Panc1 (cell line): ENCODE measurements around the gene CITED4. TPM values are rescaled to one million over a fixed set of nuclear protein-coding genes. Genes with fewer than 3 reads are reported as not detected.

Source experiments
- ATAC-seq: fragments of 200-7000 bp; cut with Tn5 transposase; 2 replicates; pipeline ENCODE4 v1.9.1; 2020; ENCODE audit warnings: mild to moderate bottlenecking, moderate library complexity
- BruUV-seq: library from RNA; stranded (reverse); fragments of 400-500 nt; replicated peaks from 2 replicates; lab custom pipeline; 2021; lab: Mats Ljungman, UMichigan
- CTCF ChIA-PET: fragments of 300-600 bp; sonication (Branson Sonifier 250); formaldehyde crosslinking; loops from one replicate; lab custom pipeline; 2022; ENCODE audit warnings: antibody characterized with exemption; lab: Charles Lee
- POLR2A ChIA-PET: fragments of 300-600 bp; sonication (Branson Sonifier 250); formaldehyde crosslinking; loops from one replicate; lab custom pipeline; 2022; ENCODE audit warnings: antibody characterized with exemption; lab: Charles Lee
- DNase-seq: peaks from one replicate; pipeline ENCODE4 v3.0.0-alpha.2; 2010; ENCODE audit warnings: low read depth, low spot score
- H3K27ac ChIP-seq: 2 replicates; pipeline ENCODE4 v1.5.1; 2011; ENCODE audit warnings: mild to moderate bottlenecking, low read length, inconsistent platforms
- H3K27me3 ChIP-seq: fragments of 200-500 bp; sonication (Bioruptor generic); 2 replicates; pipeline ENCODE4 v1.6.0; 2014; ENCODE audit warnings: low read length, inconsistent platforms; ENCODE audit not compliant: control insufficient read depth, insufficient read depth
- H3K36me3 ChIP-seq: fragments of 200-500 bp; sonication (Bioruptor generic); 2 replicates; pipeline ENCODE4 v1.5.1; 2014; ENCODE audit warnings: inconsistent platforms, mild to moderate bottlenecking, low read length, moderate library complexity; ENCODE audit not compliant: control insufficient read depth, insufficient read depth
- H3K4me1 ChIP-seq: 2 replicates; pipeline ENCODE4 v1.5.1; 2011; ENCODE audit warnings: inconsistent platforms, mild to moderate bottlenecking, low read length, moderate library complexity; ENCODE audit not compliant: control insufficient read depth, insufficient read depth
- H3K4me3 ChIP-seq, 2 experiments: 2 replicates each; pipeline ENCODE4 v1.5.1; 2011 to 2012; ENCODE audit warnings: low read depth in 2 of 2, low read length in 2 of 2, mild to moderate bottlenecking in 2 of 2, inconsistent platforms in 1 of 2, moderate library complexity in 1 of 2
- H3K9me3 ChIP-seq: fragments of 200-500 bp; sonication (Bioruptor generic); 2 replicates; pipeline ENCODE4 v1.5.1; 2014; ENCODE audit warnings: low read depth, mild to moderate bottlenecking, inconsistent platforms, low read length, moderate library complexity; ENCODE audit not compliant: control insufficient read depth, insufficient read depth
- CTCF ChIP-seq: fragments of 450-650 bp; IDR thresholded peaks from 2 replicates; pipeline ENCODE4 v1.5.1; 2017; ENCODE audit warnings: mild to moderate bottlenecking
- POLR2AphosphoS5 ChIP-seq: IDR thresholded peaks from 2 replicates; pipeline ENCODE4 v1.6.1; 2012; ENCODE audit warnings: mild to moderate bottlenecking, low read depth, low read length, moderate library complexity
- REST ChIP-seq, 2 experiments: IDR thresholded peaks; 2 replicates each; pipeline ENCODE4 v1.6.1; 2011 to 2012; ENCODE audit warnings: low read depth in 2 of 2, control low read depth in 1 of 2, low read length in 1 of 2, mild to moderate bottlenecking in 1 of 2, moderate library complexity in 1 of 2; ENCODE audit not compliant: insufficient read depth in 1 of 2
- SIN3A ChIP-seq: IDR thresholded peaks from 2 replicates; pipeline ENCODE4 v1.6.1; 2012; ENCODE audit warnings: low read depth, mild to moderate bottlenecking, low read length, moderate library complexity, borderline replicate concordance; ENCODE audit not compliant: insufficient read depth
- TCF7L2 ChIP-seq: IDR thresholded peaks from 2 replicates; pipeline ENCODE4 v1.6.1; 2011; ENCODE audit warnings: mild to moderate bottlenecking, low read depth, low read length, inconsistent platforms
- in situ Hi-C: cut with HindIII; loops from 2 replicates; pipeline ENCODE4 v1.10.0; 2016; ENCODE audit warnings: low sequenced_read_pairs, low pct_unique_long_range_greater_than_20kb
- intact Hi-C: fragments of 100-400 bp; cut with micrococcal nuclease; formaldehyde crosslinking; loops from one replicate; pipeline ENCODE4 v1.10.0; 2022; ENCODE audit not compliant: unreplicated experiment
- total RNA-seq: library from RNA; stranded (reverse); gene quantifications from one replicate; pipeline ENCODE4 v1.2.1, GENCODE V29; 2021; ENCODE audit not compliant: unreplicated experiment

CITED4 gene
- total RNA-seq, 1 experiment from 2014 or later, result 145 TPM

GRCh38 chr1:40845895-40846294 lies 16.3 kb downstream of the CITED4 start:
- CTCF ChIA-PET, result no interaction called here
- ATAC-seq, result no peak
- no TSS peak for BruUV-seq
- intact Hi-C loops (loop anchor here (5.0 kb wide), 2 partner anchors 64 to 234 kb away; partner anchors contain the start of gene KCNQ4), in situ Hi-C loops (no loop called here)
- POLR2A ChIA-PET, result no interaction called here
- H3K36me3 ChIP-seq, result no peaks in the 10 kb centered on the region
- no peak overlapping the region for H3K4me3 ChIP-seq
- no peaks in the 10 kb centered on the region for H3K4me1 ChIP-seq
- no peak for DNase-seq
- no peaks in the 10 kb centered on the region for H3K27me3 ChIP-seq
- TF ChIP-seq SIN3A (no peak), REST (IDR thresholded peaks at IDR 0.05; ENCODE audit: insufficient read depth in 1 of 2, low read depth in 2 of 2, low read length in 1 of 2) (no peak), CTCF (no peak), POLR2AphosphoS5 (no peak), TCF7L2 (no peak)
- no peak overlapping the region for H3K27ac ChIP-seq
- H3K9me3 ChIP-seq, result no peaks in the 10 kb centered on the region

GRCh38 chr1:40844887-40845878 lies 17.0 kb downstream of the CITED4 start:
- H3K36me3 ChIP-seq, result no peaks in the 10 kb centered on the region
- no peak for TF ChIP-seq SIN3A
- no peak for TF ChIP-seq REST (IDR thresholded peaks at IDR 0.05; ENCODE audit: insufficient read depth in 1 of 2, low read depth in 2 of 2, low read length in 1 of 2)
- TF ChIP-seq CTCF, result no peak
- no peak for TF ChIP-seq TCF7L2
- no peak for TF ChIP-seq POLR2AphosphoS5
- no peak overlapping the region for H3K27ac ChIP-seq
- intact Hi-C loops (loop anchor here (5.0 kb wide), 2 partner anchors 63 to 233 kb away; partner anchors contain the start of gene KCNQ4), in situ Hi-C loops (no loop called here)
- POLR2A ChIA-PET, result no interaction called here
- H3K4me3 ChIP-seq, result no peak overlapping the region
- H3K4me1 ChIP-seq, result no peaks in the 10 kb centered on the region
- CTCF ChIA-PET, result interaction anchor here (0.8 kb wide), 1 partner anchor 104 kb away, joined by 4 read pairs; no protein-coding TSS in a partner anchor
- ATAC-seq, result no peak
- no peaks in the 10 kb centered on the region for H3K27me3 ChIP-seq
- no TSS peak for BruUV-seq
- no peaks in the 10 kb centered on the region for H3K9me3 ChIP-seq
- no peak for DNase-seq
